A673 (cell line): ENCODE data around the gene TMEM178B.

ENCODE experiments used
- CTCF ChIP-seq: fragments of 300-800, 200-600 bp; sonication (generic); conservative IDR thresholded peaks from 2 replicates; pipeline ENCODE4 v1.5.1; 2017; ENCODE audit warnings: low read depth, mild to moderate bottlenecking, antibody characterized with exemption, low read length, moderate library complexity, mixed read lengths
- EZH2 ChIP-seq: fragments of 200-600 bp; sonication (generic); IDR thresholded peaks from 2 replicates; pipeline ENCODE4 v1.6.1; 2017; ENCODE audit warnings: borderline replicate concordance, low read depth, mild to moderate bottlenecking, mixed read lengths, antibody characterized with exemption, low read length; ENCODE audit not compliant: poor library complexity, severe bottlenecking

- TF ChIP-seq CTCF (no peak), EZH2 (no peak)
Observed at GRCh38 chr7:141209454-141209853, 135.6 kb downstream of the TMEM178B start.
